HUES6 (cell line): ENCODE data around the gene DCP1B.

Experiments
- H3K27ac ChIP-seq: 2 replicates; pipeline ENCODE4 v1.7.0; 2013; ENCODE audit warnings: low read depth, mild to moderate bottlenecking, low read length, inconsistent platforms
- H3K27me3 ChIP-seq: 2 replicates; pipeline ENCODE4 v1.6.1; 2013; ENCODE audit warnings: low read length; ENCODE audit not compliant: control insufficient read depth, insufficient read depth
- H3K36me3 ChIP-seq: 2 replicates; pipeline ENCODE4 v1.6.1; 2013; ENCODE audit warnings: low read length; ENCODE audit not compliant: control insufficient read depth, insufficient read depth
- H3K4me1 ChIP-seq: 2 replicates; pipeline ENCODE4 v1.6.1; 2013; ENCODE audit warnings: low read length; ENCODE audit not compliant: control insufficient read depth, insufficient read depth
- H3K4me3 ChIP-seq: 2 replicates; pipeline ENCODE4 v1.5.1; 2013; ENCODE audit warnings: low read depth, low read length
- H3K9ac ChIP-seq: one replicate; pipeline ENCODE4 v1.6.1; 2013; ENCODE audit warnings: mild to moderate bottlenecking, low read length
- H3K9me3 ChIP-seq: 2 replicates; pipeline ENCODE4 v1.6.1; 2013; ENCODE audit warnings: low read depth, low read length; ENCODE audit not compliant: control insufficient read depth, insufficient read depth

Gene DCP1B

GRCh38 chr12:1926251-1926657, 78.0 kb downstream of the DCP1B start:
- Histone ChIP-seq H3K4me3 (no peak overlapping the region), H3K9ac (no peak overlapping the region), H3K27ac (no peak overlapping the region), H3K4me1 (no peaks in the 10 kb centered on the region; the same call in 1 of the 2 replicates), H3K9me3 (no peaks in the 10 kb centered on the region), H3K36me3 (no peaks in the 10 kb centered on the region), H3K27me3 (no peaks in the 10 kb centered on the region)

- no peak overlapping the region for H3K27ac ChIP-seq
- no peaks in the 10 kb centered on the region for H3K27me3 ChIP-seq
- no peaks in the 10 kb centered on the region for H3K9me3 ChIP-seq
- no peak overlapping the region for H3K9ac ChIP-seq
- H3K4me3 ChIP-seq: no peak overlapping the region
- H3K4me1 ChIP-seq: no peaks in the 10 kb centered on the region; the same call in 1 of the 2 replicates
- H3K36me3 ChIP-seq: no peaks in the 10 kb centered on the region
Measured at GRCh38 chr12:1925684-1926006, 78.6 kb downstream of the DCP1B start.

GRCh38 chr12:1924996-1925683, 79.1 kb downstream of the DCP1B start:
- Histone ChIP-seq H3K27me3 (no peaks in the 10 kb centered on the region), H3K27ac (no peak overlapping the region), H3K4me1 (no peaks in the 10 kb centered on the region; the same call in 1 of the 2 replicates)

GRCh38 chr12:1922985-1923384, 81.3 kb downstream of the DCP1B start:
- Histone ChIP-seq H3K9ac (no peak overlapping the region), H3K4me1 (peaks cover 9% of the 10 kb centered on the region; the same call in 1 of the 2 replicates), H3K36me3 (no peaks in the 10 kb centered on the region), H3K27me3 (no peaks in the 10 kb centered on the region), H3K27ac (no peak overlapping the region), H3K9me3 (no peaks in the 10 kb centered on the region), H3K4me3 (no peak overlapping the region)

More at GRCh38 chr12:1924996-1925683, 79.1 kb downstream of the DCP1B start:
- Histone ChIP-seq H3K4me3 (no peak overlapping the region), H3K9me3 (no peaks in the 10 kb centered on the region), H3K9ac (no peak overlapping the region), H3K36me3 (no peaks in the 10 kb centered on the region)

GRCh38 chr12:1922075-1922709, 82.1 kb downstream of the DCP1B start:
- H3K4me3 ChIP-seq: no peak overlapping the region
- 0 out of 2 replicates have a peak, but pooled peaks cover 10% of the 10 kb centered on the region for H3K4me1 ChIP-seq
- H3K27me3 ChIP-seq: no peaks in the 10 kb centered on the region
- H3K9ac ChIP-seq: no peak overlapping the region
- no peak overlapping the region for H3K27ac ChIP-seq
- no peaks in the 10 kb centered on the region for H3K9me3 ChIP-seq
- no peaks in the 10 kb centered on the region for H3K36me3 ChIP-seq

- H3K27me3 ChIP-seq: no peaks in the 10 kb centered on the region
- H3K4me1 ChIP-seq: 0 out of 2 replicates have a peak, but pooled peaks cover 10% of the 10 kb centered on the region
- no peak overlapping the region for H3K4me3 ChIP-seq
- H3K9ac ChIP-seq: no peak overlapping the region
- no peaks in the 10 kb centered on the region for H3K36me3 ChIP-seq
- no peaks in the 10 kb centered on the region for H3K9me3 ChIP-seq
- H3K27ac ChIP-seq: no peak overlapping the region
Measured at GRCh38 chr12:1920971-1921370, 83.3 kb downstream of the DCP1B start.

GRCh38 chr12:1920436-1920835, 83.8 kb downstream of the DCP1B start:
- Histone ChIP-seq H3K4me3 (no peak overlapping the region), H3K36me3 (no peaks in the 10 kb centered on the region), H3K9ac (no peak overlapping the region), H3K9me3 (no peaks in the 10 kb centered on the region), H3K27ac (no peak overlapping the region), H3K4me1 (peaks cover 10% of the 10 kb centered on the region; the same call in 1 of the 2 replicates), H3K27me3 (no peaks in the 10 kb centered on the region)

GRCh38 chr12:1919763-1920162, 84.5 kb downstream of the DCP1B start:
- Histone ChIP-seq H3K27me3 (no peaks in the 10 kb centered on the region), H3K36me3 (no peaks in the 10 kb centered on the region), H3K9me3 (no peaks in the 10 kb centered on the region), H3K9ac (no peak overlapping the region), H3K27ac (no peak overlapping the region), H3K4me1 (peaks cover 10% of the 10 kb centered on the region; the same call in 1 of the 2 replicates), H3K4me3 (no peak overlapping the region)

- H3K9ac ChIP-seq: no peak overlapping the region
- H3K4me1 ChIP-seq: peaks cover 10% of the 10 kb centered on the region; the same call in 1 of the 2 replicates
- no peaks in the 10 kb centered on the region for H3K27me3 ChIP-seq
- no peaks in the 10 kb centered on the region for H3K36me3 ChIP-seq
- no peak overlapping the region for H3K27ac ChIP-seq
- H3K4me3 ChIP-seq: no peak overlapping the region
- H3K9me3 ChIP-seq: no peaks in the 10 kb centered on the region
Measured at GRCh38 chr12:1919284-1919683, 85.0 kb downstream of the DCP1B start.

- Histone ChIP-seq H3K4me3 (no peak overlapping the region), H3K9ac (no peak overlapping the region), H3K4me1 (peaks cover 10% of the 10 kb centered on the region; the same call in 1 of the 2 replicates), H3K36me3 (no peaks in the 10 kb centered on the region), H3K27ac (no peak overlapping the region), H3K9me3 (no peaks in the 10 kb centered on the region), H3K27me3 (no peaks in the 10 kb centered on the region)
Measured at GRCh38 chr12:1918884-1919236, 85.4 kb downstream of the DCP1B start.

GRCh38 chr12:1918081-1918883, 86.0 kb downstream of the DCP1B start, which contains the start of gene CACNA2D4:
CACNA2D4 (minus strand) TSS chr12:1918652; CDS start chr12:1918473, 179 bp downstream.
- Histone ChIP-seq H3K27ac (no peak within 1 kb of the TSS), H3K4me3 (no peak within 1 kb of the TSS), H3K9ac (no peak within 1 kb of the TSS), H3K36me3 (no peaks in the 10 kb centered on the region), H3K27me3 (no peaks in the 10 kb centered on the region), H3K4me1 (peaks cover 10% of the 10 kb centered on the region; the same call in 1 of the 2 replicates), H3K9me3 (no peaks in the 10 kb centered on the region)
